ENCODE data around the gene GRK5.
"Not testable (repeated sequence)": the region's sequence is repeated elsewhere in the genome, so short reads cannot be mapped to it uniquely, and the experiment has no call there.

Gene GRK5

GRCh38 chr10:119259345-119259744 lies 52.0 kb downstream of the GRK5 start:
- DNase-seq = no peak
- in situ Hi-C loops (cut with HindIII; ENCODE audit: low pct_ligation_motif_present, low sequenced_read_pairs) = no loop called here
- no peaks in the 10 kb centered on the region for H3K27me3 ChIP-seq (replicated peaks)
- no peak overlapping the region for H3K27ac ChIP-seq
- H3K36me3 ChIP-seq (replicated peaks) = no peaks in the 10 kb centered on the region
- H3K4me3 ChIP-seq (ENCODE audit: low read depth, low read length) = no peak overlapping the region
- no peak for TF ChIP-seq CTCF (IDR thresholded peaks at IDR 0.05; ENCODE audit: low read depth, low read length, missing control alignments)

DNA sequence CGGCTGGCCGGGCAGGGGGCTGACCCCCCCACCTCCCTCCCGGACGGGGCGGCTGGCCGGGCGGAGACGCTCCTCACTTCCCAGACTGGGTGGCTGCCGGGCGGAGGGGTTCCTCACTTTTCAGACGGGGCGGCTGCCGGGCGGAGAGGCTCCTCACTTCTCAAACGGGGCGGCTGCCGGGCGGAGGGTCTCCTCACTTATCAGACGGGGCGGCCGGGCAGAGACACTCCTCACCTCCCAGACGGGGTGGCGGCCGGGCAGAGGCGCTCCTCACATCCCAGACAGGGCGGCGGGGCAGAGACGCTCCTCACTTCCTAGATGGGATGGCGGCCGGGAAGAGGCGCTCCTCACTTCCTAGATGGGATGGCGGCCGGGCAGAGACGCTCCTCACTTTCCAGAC lies 53.6 kb downstream of the GRK5 start:
- H3K36me3 ChIP-seq (replicated peaks); H3K27ac ChIP-seq; H3K27me3 ChIP-seq (replicated peaks); in situ Hi-C loops (cut with HindIII; ENCODE audit: low pct_ligation_motif_present, low sequenced_read_pairs); H3K4me3 ChIP-seq (ENCODE audit: low read depth, low read length); DNase-seq: not testable (repeated sequence)

DNA sequence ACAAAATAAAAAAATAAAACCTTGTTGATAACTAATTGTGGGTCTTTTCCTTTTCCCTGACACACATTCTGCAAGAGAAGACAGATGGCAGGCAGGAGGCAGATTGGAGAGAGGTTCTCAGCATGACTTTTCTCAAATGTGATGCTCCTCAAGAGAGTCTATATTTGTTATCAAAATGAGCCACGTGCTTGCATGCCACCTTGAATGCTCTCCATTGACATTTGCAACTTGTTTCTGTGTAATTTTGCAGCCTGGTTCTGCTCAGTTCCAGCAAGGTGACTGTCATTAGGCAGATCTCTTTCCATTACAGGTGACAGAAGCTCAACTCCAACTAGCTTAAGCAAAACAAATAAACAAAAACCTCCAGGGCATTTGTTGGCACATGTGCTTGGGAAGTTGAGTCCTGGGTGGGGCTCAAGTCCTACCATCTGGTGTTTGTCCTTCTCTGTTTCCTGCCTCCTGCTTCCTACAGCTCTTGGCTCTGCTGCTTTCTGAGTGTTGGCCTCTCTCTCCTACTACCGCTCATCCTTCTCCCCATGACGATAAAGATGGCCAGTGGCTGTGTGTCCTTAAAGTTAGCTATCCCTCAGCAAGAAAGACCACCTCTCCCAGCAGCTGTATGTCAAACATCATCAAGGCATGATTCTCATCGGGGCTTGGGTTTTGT lies 56.7 kb downstream of the GRK5 start:
- H3K36me3 ChIP-seq (replicated peaks) = peaks cover 4% of the 10 kb centered on the region
- H3K27ac ChIP-seq = no peak overlapping the region
- H3K4me3 ChIP-seq (ENCODE audit: low read depth, low read length) = no peak overlapping the region
- no peak for DNase-seq
- no peak for TF ChIP-seq CTCF (IDR thresholded peaks at IDR 0.05; ENCODE audit: low read depth, low read length, missing control alignments)
- in situ Hi-C loops (cut with HindIII; ENCODE audit: low pct_ligation_motif_present, low sequenced_read_pairs) = no loop called here
- no peaks in the 10 kb centered on the region for H3K27me3 ChIP-seq (replicated peaks)

DNA sequence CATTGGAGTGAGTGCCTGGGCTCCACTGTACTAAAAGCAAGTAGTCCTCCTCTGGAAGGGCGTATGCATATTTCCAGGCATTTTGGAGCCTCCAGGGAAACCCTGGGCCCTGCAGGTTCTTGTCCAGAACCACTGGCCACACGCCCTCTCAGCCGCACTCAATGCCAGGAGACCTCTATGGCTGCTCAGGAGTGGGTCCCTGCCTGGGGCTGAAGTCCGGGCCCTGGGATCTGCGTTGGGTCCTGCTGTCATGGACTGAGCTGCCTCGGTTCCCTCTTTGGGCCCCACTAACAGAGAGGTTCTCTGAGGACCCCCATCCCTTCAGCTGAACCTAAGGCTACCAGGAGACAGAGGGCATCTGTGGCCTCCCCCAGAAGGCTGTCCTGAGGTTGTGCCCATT lies 58.3 kb downstream of the GRK5 start:
- in situ Hi-C loops (cut with HindIII; ENCODE audit: low pct_ligation_motif_present, low sequenced_read_pairs) = no loop called here
- DNase-seq = no peak
- no peak for TF ChIP-seq CTCF (IDR thresholded peaks at IDR 0.05; ENCODE audit: low read depth, low read length, missing control alignments)
- peaks cover 4% of the 10 kb centered on the region for H3K36me3 ChIP-seq (replicated peaks)
- H3K27me3 ChIP-seq (replicated peaks) = no peaks in the 10 kb centered on the region
- H3K27ac ChIP-seq = no peak overlapping the region
- no peak overlapping the region for H3K4me3 ChIP-seq (ENCODE audit: low read depth, low read length)

DNA sequence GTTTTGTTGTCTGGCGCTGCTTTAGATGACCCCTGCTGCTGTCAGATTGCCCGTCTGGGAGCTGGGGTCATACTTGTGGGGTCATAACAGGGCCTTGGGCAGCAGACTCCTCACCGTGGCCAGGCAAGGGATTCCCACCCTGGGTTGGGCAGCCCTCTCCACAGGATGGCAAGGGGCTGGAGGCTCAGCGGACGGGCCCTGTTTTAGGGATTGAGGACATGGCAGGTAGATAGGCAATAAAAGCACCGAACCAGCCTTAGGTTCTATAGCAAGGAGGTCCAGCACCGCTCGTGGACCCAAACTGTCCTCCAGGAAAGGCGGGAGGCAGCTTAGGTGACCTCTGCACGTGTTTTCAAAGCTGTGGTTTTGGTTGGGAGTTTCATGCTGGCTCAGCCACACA lies 60.0 kb downstream of the GRK5 start:
- no peak for TF ChIP-seq CTCF (IDR thresholded peaks at IDR 0.05; ENCODE audit: low read depth, low read length, missing control alignments)
- in situ Hi-C loops (cut with HindIII; ENCODE audit: low pct_ligation_motif_present, low sequenced_read_pairs) = no loop called here
- no peak overlapping the region for H3K4me3 ChIP-seq (ENCODE audit: low read depth, low read length)
- H3K27me3 ChIP-seq (replicated peaks) = no peaks in the 10 kb centered on the region
- H3K36me3 ChIP-seq (replicated peaks) = peaks cover 4% of the 10 kb centered on the region
- DNase-seq = no peak
- H3K27ac ChIP-seq = no peak overlapping the region

GRCh38 chr10:119268428-119268827 lies 61.1 kb downstream of the GRK5 start:
- H3K36me3 ChIP-seq (replicated peaks) = peaks cover 4% of the 10 kb centered on the region
- H3K27ac ChIP-seq = no peak overlapping the region
- TF ChIP-seq CTCF (IDR thresholded peaks at IDR 0.05; ENCODE audit: low read depth, low read length, missing control alignments) = no peak
- in situ Hi-C loops (cut with HindIII; ENCODE audit: low pct_ligation_motif_present, low sequenced_read_pairs) = no loop called here
- H3K27me3 ChIP-seq (replicated peaks) = no peaks in the 10 kb centered on the region
- DNase-seq = no peak
- no peak overlapping the region for H3K4me3 ChIP-seq (ENCODE audit: low read depth, low read length)

Data from brain microvascular endothelial cell (primary cell).